ENCODE results near the gene TSPAN18. TPM values are rescaled to one million over a fixed set of nuclear protein-coding genes. Genes with fewer than 3 reads are reported as not detected.
A peak's percentile ranks its signal among the peaks of the same experiment; 100 is the strongest.

TSPAN18 gene
- total and polyA plus RNA-seq, 3 donors from 2014 or later: 2.1 to 11.1 (median 5.0) TPM

DNA sequence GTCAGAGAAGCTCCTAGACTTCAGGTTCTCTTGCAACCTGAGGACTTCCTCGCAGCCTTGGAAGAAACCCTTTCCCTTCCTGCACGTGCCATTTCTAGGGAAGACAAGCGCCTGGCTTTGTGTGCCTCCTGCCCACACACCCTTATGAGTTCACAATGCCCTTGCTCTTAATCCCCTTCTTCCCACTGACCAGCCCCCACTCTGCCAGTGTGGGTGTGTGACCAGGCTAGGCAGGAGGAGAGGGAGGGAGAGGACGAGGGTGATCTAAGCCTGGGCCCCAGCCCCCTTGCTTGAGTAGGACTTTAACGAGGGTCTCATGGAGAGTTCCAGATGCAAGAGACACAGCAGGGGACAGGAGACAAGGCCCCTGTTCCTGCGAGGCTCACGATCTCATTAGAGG, 193.7 kb downstream of the TSPAN18 start:
- H3K9me3 ChIP-seq: no peaks in the 10 kb centered on the region
- no peak overlapping the region for H3K27ac ChIP-seq
- no peaks in the 10 kb centered on the region for H3K27me3 ChIP-seq
- H3K4me1 ChIP-seq: no peaks in the 10 kb centered on the region
- intact Hi-C loops (cut with DNase I; ENCODE audit: low total_unique reads): no loop called here
- TF ChIP-seq, protein P1, sequence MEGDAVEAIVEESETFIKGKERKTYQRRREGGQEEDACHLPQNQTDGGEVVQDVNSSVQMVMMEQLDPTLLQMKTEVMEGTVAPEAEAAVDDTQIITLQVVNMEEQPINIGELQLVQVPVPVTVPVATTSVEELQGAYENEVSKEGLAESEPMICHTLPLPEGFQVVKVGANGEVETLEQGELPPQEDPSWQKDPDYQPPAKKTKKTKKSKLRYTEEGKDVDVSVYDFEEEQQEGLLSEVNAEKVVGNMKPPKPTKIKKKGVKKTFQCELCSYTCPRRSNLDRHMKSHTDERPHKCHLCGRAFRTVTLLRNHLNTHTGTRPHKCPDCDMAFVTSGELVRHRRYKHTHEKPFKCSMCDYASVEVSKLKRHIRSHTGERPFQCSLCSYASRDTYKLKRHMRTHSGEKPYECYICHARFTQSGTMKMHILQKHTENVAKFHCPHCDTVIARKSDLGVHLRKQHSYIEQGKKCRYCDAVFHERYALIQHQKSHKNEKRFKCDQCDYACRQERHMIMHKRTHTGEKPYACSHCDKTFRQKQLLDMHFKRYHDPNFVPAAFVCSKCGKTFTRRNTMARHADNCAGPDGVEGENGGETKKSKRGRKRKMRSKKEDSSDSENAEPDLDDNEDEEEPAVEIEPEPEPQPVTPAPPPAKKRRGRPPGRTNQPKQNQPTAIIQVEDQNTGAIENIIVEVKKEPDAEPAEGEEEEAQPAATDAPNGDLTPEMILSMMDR (IDR thresholded peaks at IDR 0.05): no peak
- no peak for TF ChIP-seq POLR2A (IDR thresholded peaks at IDR 0.05)
- WGBS, 2 donors: 77 to 89% methylated on average over 7 of the region's 7 CpGs
- H3K36me3 ChIP-seq (ENCODE audit: low read depth, missing control alignments): no peaks in the 10 kb centered on the region
- H3K4me3 ChIP-seq: no peak overlapping the region
- DNase-seq: no peak

DNA sequence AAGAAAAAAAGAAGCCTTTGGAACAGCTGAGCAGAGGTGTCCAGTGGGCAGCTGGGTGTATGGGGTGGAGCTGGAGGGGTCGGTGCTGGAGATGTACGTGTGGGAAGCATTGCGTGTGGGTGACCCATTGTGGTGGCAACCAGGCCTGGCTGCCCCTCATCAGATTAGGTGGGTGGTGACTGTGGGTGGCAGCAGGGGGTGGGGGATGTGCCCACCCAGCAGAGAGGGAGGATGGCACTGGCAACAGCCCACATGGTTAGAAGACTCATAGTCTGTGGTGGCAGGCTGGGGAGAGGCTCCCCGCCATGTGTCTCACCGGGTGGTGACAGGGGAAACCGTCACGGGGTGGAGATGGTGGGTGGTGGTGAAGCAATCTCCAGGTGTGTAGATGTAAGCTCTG, 196.4 kb downstream of the TSPAN18 start:
- H3K9me3 ChIP-seq: no peaks in the 10 kb centered on the region
- no peaks in the 10 kb centered on the region for H3K27me3 ChIP-seq
- H3K4me1 ChIP-seq: no peaks in the 10 kb centered on the region
- no peak overlapping the region for H3K27ac ChIP-seq
- H3K4me3 ChIP-seq: no peak overlapping the region
- intact Hi-C loops (cut with DNase I; ENCODE audit: low total_unique reads): no loop called here
- no peaks in the 10 kb centered on the region for H3K36me3 ChIP-seq (ENCODE audit: low read depth, missing control alignments)
- DNase-seq: no peak
- 79 to 89% methylated on average over 7 of the region's 7 CpGs for WGBS, 2 donors
- TF ChIP-seq, protein P1 (IDR thresholded peaks at IDR 0.05): no peak
- no peak for TF ChIP-seq POLR2A (IDR thresholded peaks at IDR 0.05)

DNA sequence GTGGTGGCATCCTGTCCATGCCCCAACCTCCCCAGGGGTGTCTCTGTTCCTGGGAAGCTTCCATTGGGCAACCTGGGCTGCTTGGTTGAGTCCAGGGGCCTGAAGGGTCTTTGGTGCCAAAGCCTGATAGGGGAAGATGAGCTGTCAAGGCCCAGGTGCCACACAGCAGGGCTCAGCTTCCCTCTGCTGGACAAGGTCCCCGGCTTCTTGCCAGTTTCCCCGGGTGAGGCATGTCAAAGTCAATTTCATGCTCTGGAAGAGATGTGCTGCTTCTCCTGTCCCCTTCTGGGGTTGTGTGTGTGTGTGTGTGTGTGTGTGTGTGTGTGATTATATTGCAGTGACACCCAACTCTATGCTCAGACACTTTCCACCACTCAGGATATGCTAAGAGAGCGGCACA, 197.0 kb downstream of the TSPAN18 start:
- Histone ChIP-seq H3K27me3 (no peaks in the 10 kb centered on the region), H3K4me1 (no peaks in the 10 kb centered on the region), H3K36me3 (ENCODE audit: low read depth, missing control alignments) (no peaks in the 10 kb centered on the region), H3K4me3 (no peak overlapping the region), H3K9me3 (no peaks in the 10 kb centered on the region), H3K27ac (no peak overlapping the region)
- intact Hi-C loops (cut with DNase I; ENCODE audit: low total_unique reads): no loop called here
- TF ChIP-seq, protein P1 (IDR thresholded peaks at IDR 0.05): no peak
- TF ChIP-seq POLR2A (IDR thresholded peaks at IDR 0.05): no peak
- WGBS, 2 donors: 92 to 97% methylated on average over 3 of the region's 3 CpGs
- DNase-seq: no peak

DNA sequence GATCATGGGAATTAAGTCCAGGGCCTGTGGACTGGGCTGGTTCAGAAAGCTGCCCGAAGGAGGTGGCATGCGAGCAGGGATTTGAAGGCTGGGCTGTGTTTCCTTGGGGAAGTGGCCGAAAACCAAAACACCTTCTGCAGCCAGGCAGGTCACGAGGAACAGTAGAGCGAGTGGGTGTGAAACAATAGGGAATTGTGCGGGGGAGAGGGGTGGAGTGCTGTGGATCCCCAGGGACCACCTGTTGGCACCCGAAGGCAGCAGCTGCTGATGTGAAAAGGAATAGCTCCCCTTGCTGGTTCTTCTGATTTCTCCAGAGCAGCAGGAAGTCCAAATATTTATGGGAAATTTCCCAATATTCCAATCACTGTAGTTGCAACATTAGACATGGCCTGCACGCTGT, 199.3 kb downstream of the TSPAN18 start:
- H3K9me3 ChIP-seq: no peaks in the 10 kb centered on the region
- H3K4me1 ChIP-seq: no peaks in the 10 kb centered on the region
- no peak overlapping the region for H3K27ac ChIP-seq
- intact Hi-C loops (cut with DNase I; ENCODE audit: low total_unique reads): no loop called here
- DNase-seq: no peak
- H3K27me3 ChIP-seq: no peaks in the 10 kb centered on the region
- no peak for TF ChIP-seq POLR2A (IDR thresholded peaks at IDR 0.05)
- TF ChIP-seq, protein P1 (IDR thresholded peaks at IDR 0.05): no peak
- no peak overlapping the region for H3K4me3 ChIP-seq
- WGBS, 2 donors: 77 to 80% methylated on average over 8 of the region's 8 CpGs
- H3K36me3 ChIP-seq (ENCODE audit: low read depth, missing control alignments): no peaks in the 10 kb centered on the region

DNA sequence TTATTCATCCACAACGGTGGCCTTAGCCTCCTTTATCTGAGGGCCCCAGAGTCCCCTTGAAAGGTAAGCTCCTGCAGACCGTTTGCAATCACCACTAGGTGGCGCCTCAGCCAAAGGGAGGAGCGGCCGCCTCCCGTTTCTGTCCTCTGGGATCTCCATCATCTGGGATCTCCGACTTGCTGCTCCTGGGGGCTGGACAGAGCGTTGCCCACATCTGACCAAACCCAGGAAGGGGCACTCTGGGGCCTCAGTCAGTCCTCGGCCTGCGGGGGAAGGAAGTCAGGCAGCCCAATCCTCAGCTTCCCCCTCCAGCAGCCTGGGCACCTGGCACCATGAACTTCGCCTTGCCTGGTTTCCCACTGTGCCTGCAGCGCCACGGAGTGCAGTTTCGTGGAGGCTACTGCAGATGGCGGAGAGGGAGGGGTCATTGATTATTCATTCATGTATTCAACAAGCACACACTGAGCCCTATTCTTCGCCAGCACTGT, 200.5 kb downstream of the TSPAN18 start:
- Histone ChIP-seq H3K27ac (no peak overlapping the region), H3K27me3 (no peaks in the 10 kb centered on the region), H3K4me3 (no peak overlapping the region), H3K9me3 (no peaks in the 10 kb centered on the region), H3K36me3 (ENCODE audit: low read depth, missing control alignments) (no peaks in the 10 kb centered on the region), H3K4me1 (no peaks in the 10 kb centered on the region)
- 35 to 53% methylated on average over 3 to 16 of the region's 16 CpGs for WGBS, 2 donors
- intact Hi-C loops (cut with DNase I; ENCODE audit: low total_unique reads): no loop called here
- DNase-seq: peak; percentile 76
- TF ChIP-seq, protein P1 (IDR thresholded peaks at IDR 0.05): peak; percentile 63 to 85 (median 79)
- no peak for TF ChIP-seq POLR2A (IDR thresholded peaks at IDR 0.05)
